Fibroblast of the conjunctiva (primary cell): ENCODE results near the gene ZSWIM3.
"Not testable (repeated sequence)": the region's sequence is repeated elsewhere in the genome, so short reads cannot be mapped to it uniquely, and the experiment has no call there.

Source experiments
- DNase-seq: peaks from one replicate; pipeline ENCODE4 v3.0.0-alpha.2; 2010; ENCODE audit warnings: low read depth

The ZSWIM3 gene

DNA sequence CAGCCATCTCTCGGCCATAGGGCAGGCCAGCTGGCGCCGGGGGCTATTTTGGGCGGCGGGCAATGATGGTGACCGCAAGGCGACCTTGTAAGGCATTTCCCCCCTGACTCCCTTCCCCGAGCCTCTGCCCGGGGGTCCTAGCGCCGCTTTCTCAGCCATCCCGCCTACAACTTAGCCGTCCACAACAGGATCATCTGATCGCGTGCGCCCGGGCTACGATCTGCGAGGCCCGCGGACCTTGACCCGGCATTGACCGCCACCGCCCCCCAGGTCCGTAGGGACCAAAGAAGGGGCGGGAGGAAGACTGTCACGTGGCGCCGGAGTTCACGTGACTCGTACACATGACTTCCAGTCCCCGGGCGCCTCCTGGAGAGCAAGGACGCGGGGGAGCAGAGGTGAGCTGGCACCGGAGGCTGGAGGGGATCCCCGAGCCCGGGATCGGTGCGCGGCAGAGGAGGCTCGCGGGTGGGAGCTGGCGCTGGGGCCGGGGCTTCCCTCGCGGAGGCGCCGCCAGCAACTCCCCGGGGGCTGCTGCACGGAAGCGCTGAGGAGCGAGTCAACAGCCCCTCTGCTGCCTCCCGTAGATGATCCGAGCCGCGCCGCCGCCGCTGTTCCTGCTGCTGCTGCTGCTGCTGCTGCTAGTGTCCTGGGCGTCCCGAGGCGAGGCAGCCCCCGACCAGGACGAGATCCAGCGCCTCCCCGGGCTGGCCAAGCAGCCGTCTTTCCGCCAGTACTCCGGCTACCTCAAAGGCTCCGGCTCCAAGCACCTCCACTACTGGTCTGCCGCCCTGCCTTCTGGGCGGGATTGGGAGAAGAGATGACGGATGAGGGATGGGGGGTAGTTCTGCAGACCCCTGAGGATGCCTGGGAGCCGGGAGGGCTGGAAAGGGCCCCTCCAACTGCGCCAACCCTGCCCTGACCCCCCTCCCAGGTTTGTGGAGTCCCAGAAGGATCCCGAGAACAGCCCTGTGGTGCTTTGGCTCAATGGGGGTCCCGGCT lies 33.9 kb downstream of the ZSWIM3 start, which contains the start of the genes CTSA and NEURL2:
Gene CTSA, plus strand, starts transcription at position 351 of the 999 bp plus-strand sequence. Its CDS starts 234 bp downstream, at position 585.
Gene NEURL2, minus strand, starts transcription at position 224 of the 999 bp plus-strand sequence. Its CDS starts 217 bp downstream, at position 7.
- peak; percentile 85 for DNase-seq

- no peak for DNase-seq
Measured at GRCh38 chr20:45892049-45892825, 34.8 kb downstream of the ZSWIM3 start.

- no peak for DNase-seq
Measured at GRCh38 chr20:45892828-45893500, 35.5 kb downstream of the ZSWIM3 start.

DNA sequence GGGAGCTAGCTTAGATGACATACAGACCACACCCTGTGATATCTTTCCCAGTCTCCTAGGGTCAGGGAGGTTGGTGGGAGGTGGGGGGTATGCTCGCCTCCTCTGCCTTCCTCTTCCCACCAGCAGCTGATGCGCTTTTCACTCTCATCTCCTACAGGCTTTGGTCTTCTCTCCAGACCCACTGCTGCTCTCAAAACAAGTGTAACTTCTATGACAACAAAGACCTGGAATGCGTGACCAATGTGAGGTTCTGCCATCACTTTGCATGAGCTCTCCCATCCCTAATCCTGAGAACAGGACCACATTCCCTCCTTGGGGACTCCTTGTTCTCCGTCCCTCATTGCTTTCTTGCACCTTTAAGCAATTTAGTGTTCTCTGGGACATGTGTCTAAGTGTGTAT lies 36.4 kb downstream of the ZSWIM3 start:
- DNase-seq, result no peak

DNA sequence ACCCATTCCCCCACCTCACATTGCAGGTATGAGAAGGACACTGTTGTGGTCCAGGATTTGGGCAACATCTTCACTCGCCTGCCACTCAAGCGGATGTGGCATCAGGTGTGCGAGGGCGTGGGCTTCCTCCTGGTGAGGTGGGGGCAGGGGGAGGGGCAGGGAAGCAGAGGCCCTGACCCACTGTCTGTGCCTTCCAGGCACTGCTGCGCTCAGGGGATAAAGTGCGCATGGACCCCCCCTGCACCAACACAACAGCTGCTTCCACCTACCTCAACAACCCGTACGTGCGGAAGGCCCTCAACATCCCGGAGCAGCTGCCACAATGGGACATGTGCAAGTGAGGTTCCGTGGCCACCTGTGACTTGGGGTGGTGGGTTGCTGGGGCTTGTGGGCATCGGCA lies 37.4 kb downstream of the ZSWIM3 start:
- no peak for DNase-seq

GRCh38 chr20:45896641-45897161 lies 39.3 kb downstream of the ZSWIM3 start:
- no peak for DNase-seq

DNA sequence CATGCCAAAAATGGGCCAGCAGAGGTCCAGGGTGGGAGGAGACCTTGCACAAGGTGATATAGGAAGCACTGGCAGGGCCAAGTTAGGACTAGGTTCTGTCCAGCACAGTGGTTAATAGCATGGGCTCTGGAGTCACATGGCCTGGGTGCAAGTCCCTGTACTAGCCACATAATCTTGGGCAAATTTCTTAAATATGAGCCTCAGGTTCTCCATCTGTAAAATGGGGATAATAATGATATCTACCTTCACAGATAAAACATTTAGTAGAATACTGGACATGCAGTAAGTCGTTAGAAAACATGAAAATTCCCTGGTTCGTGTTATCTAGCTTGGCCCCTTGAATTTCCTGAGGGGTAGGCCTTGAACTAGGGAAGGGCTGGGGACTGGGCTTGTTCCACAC lies 39.9 kb downstream of the ZSWIM3 start:
- no peak for DNase-seq

GRCh38 chr20:45897692-45898091 lies 40.3 kb downstream of the ZSWIM3 start:
- DNase-seq, result no peak

DNA sequence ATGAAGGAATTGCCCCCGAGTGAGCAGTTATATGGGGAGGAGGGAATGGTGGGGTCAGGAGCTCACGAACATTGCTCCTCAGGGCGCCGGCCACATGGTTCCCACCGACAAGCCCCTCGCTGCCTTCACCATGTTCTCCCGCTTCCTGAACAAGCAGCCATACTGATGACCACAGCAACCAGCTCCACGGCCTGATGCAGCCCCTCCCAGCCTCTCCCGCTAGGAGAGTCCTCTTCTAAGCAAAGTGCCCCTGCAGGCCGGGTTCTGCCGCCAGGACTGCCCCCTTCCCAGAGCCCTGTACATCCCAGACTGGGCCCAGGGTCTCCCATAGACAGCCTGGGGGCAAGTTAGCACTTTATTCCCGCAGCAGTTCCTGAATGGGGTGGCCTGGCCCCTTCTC lies 40.9 kb downstream of the ZSWIM3 start:
- no peak for DNase-seq

DNA sequence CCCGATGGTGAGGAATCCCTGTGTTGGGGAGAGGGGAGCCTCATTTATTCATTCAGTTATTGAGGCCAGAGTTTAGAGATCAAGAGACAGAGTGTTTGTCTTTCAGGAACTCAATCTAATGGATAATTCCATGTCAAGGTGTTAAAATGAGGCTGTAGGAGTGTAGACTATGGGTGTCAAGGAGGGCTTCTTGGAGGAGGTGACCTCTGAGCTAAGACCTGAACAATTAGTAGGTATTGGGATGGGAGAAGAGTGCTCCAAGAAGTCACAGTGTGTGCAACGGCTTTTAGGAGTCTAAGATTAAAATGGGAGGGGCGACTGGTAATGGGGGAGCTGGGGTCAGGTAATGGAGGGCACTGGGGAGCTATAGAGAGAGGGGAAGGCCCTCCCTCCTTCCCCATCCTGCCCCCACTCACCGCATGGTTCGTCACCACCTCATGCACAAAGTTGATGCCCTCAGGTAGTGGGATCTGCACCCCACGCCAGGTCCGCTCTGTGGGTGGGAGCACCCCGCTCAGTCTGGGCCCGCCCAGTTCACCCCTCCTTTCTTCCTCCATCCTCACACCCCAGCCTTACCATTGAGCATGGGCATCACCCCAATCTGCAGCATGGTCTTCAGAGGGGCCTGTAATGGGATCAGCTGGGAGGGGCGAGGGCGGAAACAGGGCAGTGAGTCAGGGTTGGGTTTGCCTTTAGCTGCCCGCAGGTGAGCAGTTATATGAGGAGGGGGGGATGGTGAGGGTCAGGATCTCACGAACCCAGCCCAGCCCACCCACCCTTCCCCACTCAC lies 41.8 kb downstream of the ZSWIM3 start:
- DNase-seq, result no peak

DNA sequence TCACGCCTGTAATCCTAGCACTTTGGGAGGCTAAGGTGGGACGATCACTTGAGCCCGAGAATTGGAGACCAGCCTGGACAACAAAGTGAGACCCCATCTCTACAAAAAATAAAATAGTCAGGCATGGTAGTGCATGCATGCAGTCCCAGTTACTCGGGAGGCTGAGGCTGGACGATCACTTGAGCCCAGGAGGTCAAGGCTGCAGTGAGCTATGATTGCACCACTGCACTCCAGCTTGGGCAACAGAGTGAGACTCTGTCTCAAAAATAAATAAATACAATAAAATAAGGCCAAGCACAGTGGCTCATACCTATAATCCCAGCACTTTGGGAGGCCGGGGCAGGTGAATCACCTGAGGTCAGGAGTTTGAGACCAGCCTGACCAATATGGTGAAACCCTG lies 43.9 kb downstream of the ZSWIM3 start:
- DNase-seq, result not testable (repeated sequence)

GRCh38 chr20:45902199-45902701 lies 44.8 kb downstream of the ZSWIM3 start:
- DNase-seq, result no peak

- DNase-seq, result no peak
Measured at GRCh38 chr20:45904583-45905504, 47.4 kb downstream of the ZSWIM3 start.

- no peak for DNase-seq
Measured at GRCh38 chr20:45905505-45906079, 48.2 kb downstream of the ZSWIM3 start.

DNA sequence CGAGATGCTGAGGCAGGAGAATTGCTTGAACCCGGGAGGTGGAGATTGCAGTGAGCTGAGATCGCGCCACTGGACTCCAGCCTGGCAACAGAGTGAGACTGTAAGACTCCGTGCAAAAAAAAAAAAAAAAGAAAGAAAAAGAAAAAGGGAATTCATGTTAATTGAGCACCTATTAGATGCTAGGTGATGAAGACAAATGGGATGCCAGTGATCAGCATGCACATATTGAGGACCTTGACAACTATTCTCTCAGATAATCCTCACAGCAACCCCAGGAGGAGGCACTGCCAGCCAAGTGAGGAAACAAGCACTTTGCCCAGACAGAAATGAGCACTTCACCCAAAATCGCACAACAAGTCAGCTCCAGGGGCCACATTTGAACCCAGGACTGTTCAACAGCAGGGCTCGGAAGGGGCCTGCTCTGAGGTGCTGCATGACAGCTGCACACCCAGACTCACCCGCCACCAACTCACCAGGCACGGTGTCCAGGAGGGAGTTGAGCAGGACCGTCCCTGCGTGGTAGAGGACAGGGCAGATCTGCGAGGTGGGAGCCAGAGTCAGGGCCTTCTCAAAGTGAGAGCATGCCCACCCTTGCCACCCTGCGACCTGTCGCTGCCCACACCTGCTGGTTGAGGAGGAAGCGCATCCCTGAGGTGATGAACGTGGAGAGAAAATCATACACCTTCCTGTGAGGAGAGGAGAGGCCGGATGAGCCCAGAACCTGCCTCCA lies 50.0 kb downstream of the ZSWIM3 start:
- DNase-seq, result no peak

DNA sequence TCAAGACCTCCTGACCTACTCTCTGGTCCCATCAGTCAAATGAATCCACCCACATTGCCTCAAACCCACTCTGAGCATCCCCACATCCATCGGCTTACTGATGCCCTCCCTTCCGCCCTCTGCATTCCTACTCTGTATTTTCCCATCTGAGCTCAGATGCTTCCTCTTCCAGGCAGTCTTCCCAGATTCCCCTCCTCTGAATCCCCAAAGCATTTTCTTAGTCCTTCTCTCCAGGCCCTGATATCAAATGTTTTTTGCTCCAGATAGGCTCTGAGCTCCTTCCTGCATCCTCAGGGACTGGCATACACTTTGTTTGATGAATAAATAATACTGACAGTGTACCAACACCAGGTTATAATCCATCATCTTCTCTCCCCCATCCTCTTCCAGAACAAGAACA lies 50.7 kb downstream of the ZSWIM3 start:
- DNase-seq, result no peak

DNA sequence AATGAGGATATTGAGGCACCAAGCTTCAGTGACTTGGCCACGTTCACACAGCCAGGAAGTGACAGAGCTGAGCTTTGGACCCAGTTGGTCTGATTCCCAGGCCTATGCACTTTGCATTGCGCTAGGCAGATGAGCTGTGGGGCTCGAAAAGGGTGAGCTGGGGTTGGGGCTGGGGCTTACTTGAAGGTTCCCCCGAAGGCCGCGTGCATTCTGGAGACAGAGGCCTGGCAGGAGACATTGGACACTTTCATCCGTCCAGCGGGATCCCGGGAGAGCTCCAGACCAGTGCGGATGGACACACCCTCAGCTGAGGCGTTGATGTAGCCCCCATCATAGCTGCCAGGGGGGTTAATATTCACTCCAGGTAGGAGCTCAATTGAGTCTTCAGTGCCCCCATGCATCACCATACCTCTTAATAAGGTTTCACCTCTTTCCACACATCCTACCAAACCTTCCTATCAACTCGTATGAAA lies 52.0 kb downstream of the ZSWIM3 start:
- no peak for DNase-seq

- DNase-seq, result no peak
Measured at GRCh38 chr20:45909817-45910669, 52.6 kb downstream of the ZSWIM3 start.
